ENCODE measurements around the gene TP53RK.
A peak's percentile ranks its signal among the peaks of the same experiment; 100 is the strongest.

The TP53RK gene

GRCh38 chr20:46666818-46667515, 22.3 kb downstream of the TP53RK start:
- no peak for DNase-seq
- intact Hi-C loops (cut with DNase I), result no loop called here

GRCh38 chr20:46666306-46666705, 22.9 kb downstream of the TP53RK start:
- no peak for DNase-seq
- intact Hi-C loops (cut with DNase I), result no loop called here

GRCh38 chr20:46665602-46666001, 23.6 kb downstream of the TP53RK start:
- intact Hi-C loops (cut with DNase I), result no loop called here
- no peak for DNase-seq

GRCh38 chr20:46663531-46663930, 25.7 kb downstream of the TP53RK start:
- intact Hi-C loops (cut with DNase I), result no loop called here
- no peak for DNase-seq

GRCh38 chr20:46661659-46662058, 27.6 kb downstream of the TP53RK start:
- intact Hi-C loops (cut with DNase I), result no loop called here
- no peak for DNase-seq

GRCh38 chr20:46660487-46660886, 28.8 kb downstream of the TP53RK start:
- DNase-seq, result no peak
- intact Hi-C loops (cut with DNase I), result no loop called here

- intact Hi-C loops (cut with DNase I), result no loop called here
Observed at GRCh38 chr20:46657618-46658017, 31.6 kb downstream of the TP53RK start.

GRCh38 chr20:46657137-46657536, 32.1 kb downstream of the TP53RK start:
- no peak for DNase-seq
- intact Hi-C loops (cut with DNase I), result no loop called here

More at GRCh38 chr20:46657618-46658017, 31.6 kb downstream of the TP53RK start:
- DNase-seq, result no peak

GRCh38 chr20:46652699-46653098, 36.5 kb downstream of the TP53RK start:
- no peak for DNase-seq
- intact Hi-C loops (cut with DNase I), result no loop called here

- intact Hi-C loops (cut with DNase I), result no loop called here
- DNase-seq, result peak in 6 of 10 donors; percentile 17 to 93 (median 60)
Observed at GRCh38 chr20:46651091-46651962, 37.9 kb downstream of the TP53RK start, which contains the start of gene SLC13A3. SLC13A3 (minus strand) TSS chr20:46651459; CDS start chr20:46651421, 38 bp downstream.

GRCh38 chr20:46650575-46651090, 38.6 kb downstream of the TP53RK start:
- intact Hi-C loops (cut with DNase I), result no loop called here

GRCh38 chr20:46649965-46650542, 39.2 kb downstream of the TP53RK start:
- intact Hi-C loops (cut with DNase I), result loop anchor here (10.0 kb wide), 1 partner anchor 85 kb away; no protein-coding TSS in a partner anchor
- DNase-seq, result no peak

More at GRCh38 chr20:46650575-46651090, 38.6 kb downstream of the TP53RK start:
- no peak for DNase-seq

- DNase-seq, result no peak
- intact Hi-C loops (cut with DNase I), result loop anchor here (10.0 kb wide), 1 partner anchor 85 kb away; no protein-coding TSS in a partner anchor
Observed at GRCh38 chr20:46649650-46649949, 39.6 kb downstream of the TP53RK start.

GRCh38 chr20:46648903-46649649, 40.2 kb downstream of the TP53RK start:
- intact Hi-C loops (cut with DNase I), result loop anchor here (10.0 kb wide), 1 partner anchor 84 kb away; no protein-coding TSS in a partner anchor
- DNase-seq, result no peak

GRCh38 chr20:46647469-46647868, 41.8 kb downstream of the TP53RK start:
- no peak for DNase-seq

GRCh38 chr20:46646659-46647380, 42.4 kb downstream of the TP53RK start:
- intact Hi-C loops (cut with DNase I), result loop anchor here (10.0 kb wide), 1 partner anchor 82 kb away; no protein-coding TSS in a partner anchor
- no peak for DNase-seq

More at GRCh38 chr20:46647469-46647868, 41.8 kb downstream of the TP53RK start:
- intact Hi-C loops (cut with DNase I), result loop anchor here (10.0 kb wide), 1 partner anchor 83 kb away; no protein-coding TSS in a partner anchor

- DNase-seq, result no peak
- intact Hi-C loops (cut with DNase I), result loop anchor here (10.0 kb wide), 1 partner anchor 81 kb away; no protein-coding TSS in a partner anchor
Observed at GRCh38 chr20:46646122-46646521, 43.1 kb downstream of the TP53RK start.

GRCh38 chr20:46644733-46645132, 44.5 kb downstream of the TP53RK start:
- DNase-seq, result no peak
- intact Hi-C loops (cut with DNase I), result loop anchor here (10.0 kb wide), 1 partner anchor 80 kb away; no protein-coding TSS in a partner anchor

- no peak for DNase-seq
- intact Hi-C loops (cut with DNase I), result loop anchor here (10.0 kb wide), 1 partner anchor 79 kb away; no protein-coding TSS in a partner anchor
Observed at GRCh38 chr20:46644160-46644559, 45.1 kb downstream of the TP53RK start.
